ENCODE data around the gene TEN1.

GRCh38 chr17:75959051-75959838, 19.8 kb upstream of the TEN1 start:
- TF ChIP-seq, protein P1, sequence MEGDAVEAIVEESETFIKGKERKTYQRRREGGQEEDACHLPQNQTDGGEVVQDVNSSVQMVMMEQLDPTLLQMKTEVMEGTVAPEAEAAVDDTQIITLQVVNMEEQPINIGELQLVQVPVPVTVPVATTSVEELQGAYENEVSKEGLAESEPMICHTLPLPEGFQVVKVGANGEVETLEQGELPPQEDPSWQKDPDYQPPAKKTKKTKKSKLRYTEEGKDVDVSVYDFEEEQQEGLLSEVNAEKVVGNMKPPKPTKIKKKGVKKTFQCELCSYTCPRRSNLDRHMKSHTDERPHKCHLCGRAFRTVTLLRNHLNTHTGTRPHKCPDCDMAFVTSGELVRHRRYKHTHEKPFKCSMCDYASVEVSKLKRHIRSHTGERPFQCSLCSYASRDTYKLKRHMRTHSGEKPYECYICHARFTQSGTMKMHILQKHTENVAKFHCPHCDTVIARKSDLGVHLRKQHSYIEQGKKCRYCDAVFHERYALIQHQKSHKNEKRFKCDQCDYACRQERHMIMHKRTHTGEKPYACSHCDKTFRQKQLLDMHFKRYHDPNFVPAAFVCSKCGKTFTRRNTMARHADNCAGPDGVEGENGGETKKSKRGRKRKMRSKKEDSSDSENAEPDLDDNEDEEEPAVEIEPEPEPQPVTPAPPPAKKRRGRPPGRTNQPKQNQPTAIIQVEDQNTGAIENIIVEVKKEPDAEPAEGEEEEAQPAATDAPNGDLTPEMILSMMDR (IDR thresholded peaks at IDR 0.05; ENCODE audit: low read depth, low read length, missing input control): no peak
- TF ChIP-seq TAF1 (conservative IDR thresholded peaks at IDR 0.05) (no peak), SP1 (IDR thresholded peaks at IDR 0.05) (peak; percentile 18), RAD21 (IDR thresholded peaks at IDR 0.05) (peak in 1 of 2 donors; percentile 4), JUND (IDR thresholded peaks at IDR 0.05) (no peak)
- TF ChIP-seq, protein P2, sequence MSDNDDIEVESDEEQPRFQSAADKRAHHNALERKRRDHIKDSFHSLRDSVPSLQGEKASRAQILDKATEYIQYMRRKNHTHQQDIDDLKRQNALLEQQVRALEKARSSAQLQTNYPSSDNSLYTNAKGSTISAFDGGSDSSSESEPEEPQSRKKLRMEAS (IDR thresholded peaks at IDR 0.05): no peak

All from liver (tissue), 3 donors.